GM21390 (cell line): ENCODE data around the gene SKAP2.

ENCODE experiments used
- ATAC-seq: cut with Tn5 transposase; IDR thresholded peaks from one replicate; pipeline ENCODE4 v1.9.1; 2021; ENCODE audit not compliant: unreplicated experiment

SKAP2 gene

GRCh38 chr7:26668821-26669220 lies 195.6 kb downstream of the SKAP2 start:
- no peak for ATAC-seq

- ATAC-seq, result no peak
Measured at GRCh38 chr7:26667514-26668133, 196.8 kb downstream of the SKAP2 start.

GRCh38 chr7:26664735-26665416 lies 199.5 kb downstream of the SKAP2 start:
- peak; percentile 69 for ATAC-seq

GRCh38 chr7:26664274-26664673 lies 200.1 kb downstream of the SKAP2 start:
- ATAC-seq, result no peak

GRCh38 chr7:26663874-26664273 lies 200.5 kb downstream of the SKAP2 start:
- no peak for ATAC-seq

- ATAC-seq, result no peak
Measured at GRCh38 chr7:26662646-26663045, 201.7 kb downstream of the SKAP2 start.

- no peak for ATAC-seq
Measured at GRCh38 chr7:26659121-26659520, 205.3 kb downstream of the SKAP2 start.

- ATAC-seq, result no peak
Measured at GRCh38 chr7:26658389-26659084, 205.9 kb downstream of the SKAP2 start.

GRCh38 chr7:26657686-26658388 lies 206.6 kb downstream of the SKAP2 start:
- ATAC-seq, result no peak

GRCh38 chr7:26657206-26657641 lies 207.2 kb downstream of the SKAP2 start:
- no peak for ATAC-seq

GRCh38 chr7:26656735-26657134 lies 207.7 kb downstream of the SKAP2 start:
- no peak for ATAC-seq

- no peak for ATAC-seq
Measured at GRCh38 chr7:26655781-26656180, 208.6 kb downstream of the SKAP2 start.

- no peak for ATAC-seq
Measured at GRCh38 chr7:26653430-26654399, 210.7 kb downstream of the SKAP2 start.

- no peak for ATAC-seq
Measured at GRCh38 chr7:26652401-26653100, 211.8 kb downstream of the SKAP2 start.

GRCh38 chr7:26650103-26650502 lies 214.3 kb downstream of the SKAP2 start:
- no peak for ATAC-seq

GRCh38 chr7:26649388-26649787 lies 215.0 kb downstream of the SKAP2 start:
- ATAC-seq, result no peak

- no peak for ATAC-seq
Measured at GRCh38 chr7:26648554-26648953, 215.8 kb downstream of the SKAP2 start.

GRCh38 chr7:26646336-26647048 lies 217.9 kb downstream of the SKAP2 start:
- no peak for ATAC-seq

- no peak for ATAC-seq
Measured at GRCh38 chr7:26645121-26645520, 219.3 kb downstream of the SKAP2 start.
